Measurements from ENCODE around the gene ZC3H12A. TPM values are rescaled to one million over a fixed set of nuclear protein-coding genes. Genes with fewer than 3 reads are reported as not detected.

The ZC3H12A gene
- total RNA-seq: 7.7 and 13.5 TPM in 2 replicates

DNA sequence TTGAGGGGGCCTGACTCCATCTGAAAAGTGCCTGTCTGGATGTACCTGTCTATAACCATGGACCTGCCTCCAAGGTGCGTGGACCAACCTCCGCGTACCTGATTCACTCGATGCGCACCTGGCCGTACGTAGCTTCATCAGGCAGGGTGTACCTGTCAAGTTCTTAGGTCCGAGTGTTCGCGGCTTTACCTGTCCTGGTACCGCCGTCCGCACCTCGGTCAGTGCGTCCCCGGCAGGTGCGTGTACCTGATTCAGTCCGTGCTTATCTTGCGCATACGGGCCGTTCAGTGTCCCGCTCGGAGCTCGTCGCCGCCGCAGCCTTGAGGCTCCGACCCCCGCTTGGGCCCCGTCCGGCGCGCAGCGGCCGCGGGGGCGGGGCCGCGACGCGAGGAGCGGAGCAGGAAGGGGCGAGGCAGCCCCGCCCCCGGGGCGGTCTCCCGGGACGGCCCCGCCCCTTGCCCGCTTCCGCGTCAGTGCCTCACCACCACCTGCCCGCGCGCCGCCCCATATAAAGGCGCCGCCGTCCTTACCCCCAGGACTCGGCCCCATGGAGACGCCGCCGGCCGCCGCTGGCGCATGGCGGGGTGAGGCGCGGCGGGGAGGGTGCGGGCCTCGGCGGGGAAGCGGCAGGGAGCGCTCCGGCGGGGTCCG is at the start of gene ZC3H12A:
TSS of gene ZC3H12A (plus strand) at position 535 of the 651 bp plus-strand sequence. CDS start 917 bp downstream, outside the sequence.

GRCh38 chr1:37514350-37515184 is 40.2 kb downstream of the ZC3H12A start, which contains the start of gene MEAF6:
MEAF6 (minus strand) TSS chr1:37514766; CDS start chr1:37514746, 20 bp downstream.

Small RNA genes within 50 kb of the gene (small RNA-seq; reads per million reads assigned to genes)
- 0.27 reads per million, percentile 5 among the genes with 10 or more reads in this experiment for gene MIR5581

Other genes with a start within 250 kb of the ZC3H12A start
- 51.8 and 52.2 TPM in 2 replicates for gene MEAF6, start 40.2 kb downstream of the ZC3H12A start, total RNA-seq
- 7.3 and 12.3 TPM in 2 replicates for gene SNIP1, start 79.7 kb downstream of the ZC3H12A start, total RNA-seq
- 7.8 and 9.9 TPM in 2 replicates for gene DNALI1, start 82.4 kb downstream of the ZC3H12A start, total RNA-seq
- gene GNL2, start 121.4 kb downstream of the ZC3H12A start, total RNA-seq: 65.4 and 99.1 TPM in 2 replicates
- gene RSPO1, start 160.3 kb downstream of the ZC3H12A start, total RNA-seq: under 0.01 and 0.20 TPM in 2 replicates
- 12.9 and 21.5 TPM in 2 replicates for gene CDCA8, start 217.9 kb downstream of the ZC3H12A start, total RNA-seq

All from subcutaneous preadipocyte (primary cell).